K562 (cell line): ENCODE data around the gene PTAFR. TPM values are rescaled to one million over a fixed set of nuclear protein-coding genes. Genes with fewer than 3 reads are reported as not detected.

Experiments
- BACH1 ChIP-seq: fragments of 200-800 bp; sonication (Bioruptor generic); IDR thresholded peaks from 2 replicates; pipeline ENCODE4 v1.6.1; 2016; ENCODE audit warnings: missing genetic modification characterization, missing compliant biosample characterization
- BHLHE40 ChIP-seq: IDR thresholded peaks from 2 replicates; pipeline ENCODE4 v1.6.1; 2011; ENCODE audit warnings: low read length, improper control_type of control experiment
- CTBP1 ChIP-seq: fragments of 450-650 bp; IDR thresholded peaks from 2 replicates; pipeline ENCODE4 v1.6.1; 2016; ENCODE audit warnings: borderline replicate concordance
- FOSL1 ChIP-seq: fragments of 200-800 bp; sonication (Bioruptor generic); conservative IDR thresholded peaks from 2 replicates; pipeline ENCODE4 v1.6.1; 2016; ENCODE audit warnings: missing genetic modification characterization, missing compliant biosample characterization
- MAFF ChIP-seq: IDR thresholded peaks from 2 replicates; pipeline ENCODE4 v1.6.1; 2012; ENCODE audit warnings: low read length, improper control_type of control experiment
- MAFG ChIP-seq: fragments of 450-650 bp; conservative IDR thresholded peaks from 2 replicates; pipeline ENCODE4 v1.6.1; 2016; ENCODE audit warnings: missing genetic modification characterization, missing compliant biosample characterization
- MCM2 ChIP-seq: fragments of 450-650 bp; IDR thresholded peaks from 2 replicates; pipeline ENCODE4 v1.6.1; 2017; ENCODE audit warnings: low read depth, mild to moderate bottlenecking
- NCOA6 ChIP-seq: fragments of 450-650 bp; IDR thresholded peaks from 2 replicates; pipeline ENCODE4 v1.6.1; 2017; ENCODE audit warnings: mild to moderate bottlenecking
- PHB2 ChIP-seq: fragments of 450-650 bp; IDR thresholded peaks from 2 replicates; pipeline ENCODE4 v1.6.1; 2017; ENCODE audit warnings: low read depth
- POLR2B ChIP-seq: fragments of 450-650 bp; IDR thresholded peaks from 2 replicates; pipeline ENCODE4 v1.6.1; 2018; ENCODE audit warnings: low read depth; ENCODE audit not compliant: partially characterized antibody
- RFX7 ChIP-seq: fragments of 250-450 bp; sonication (Bioruptor Pico); IDR thresholded peaks from 2 replicates; pipeline ENCODE4 v1.5.1; 2021; ENCODE audit warnings: mild to moderate bottlenecking
- SPI1 ChIP-seq: IDR thresholded peaks from 2 replicates; pipeline ENCODE4 v1.6.1; 2011; ENCODE audit warnings: low read depth, low read length, control low read depth, borderline replicate concordance
- STAT5B ChIP-seq: fragments of 250-450 bp; sonication (Bioruptor Pico); IDR thresholded peaks from 2 replicates; pipeline ENCODE4 v1.8.0; 2021; ENCODE audit warnings: mild to moderate bottlenecking, inconsistent platforms
- TOE1 ChIP-seq, 2 experiments: fragments of 450-650 bp in 1 of 2; sonication (generic) in 1 of 2; formaldehyde crosslinking in 1 of 2; IDR thresholded peaks; 2 replicates each; pipeline versions ENCODE4 v1.7.1 to v1.8.0; 2016 to 2022; ENCODE audit warnings: borderline replicate concordance in 2 of 2, mild to moderate bottlenecking in 2 of 2, antibody characterized with exemption in 1 of 2, inconsistent platforms in 1 of 2, low read depth in 1 of 2, missing genetic modification reagents in 1 of 2, moderate library complexity in 1 of 2
- ZC3H11A ChIP-seq: IDR thresholded peaks from 2 replicates; pipeline ENCODE4 v1.6.1; 2012; ENCODE audit warnings: low read depth, low read length, improper control_type of control experiment
- ZNF436 ChIP-seq: fragments of 250-450, 450-650 bp; sonication (Bioruptor Pico); formaldehyde crosslinking; IDR thresholded peaks from 2 replicates; pipeline ENCODE4 v1.7.0; 2020; ENCODE audit warnings: mild to moderate bottlenecking
- ZNF586 ChIP-seq: fragments of 450-650 bp; formaldehyde crosslinking; conservative IDR thresholded peaks from 2 replicates; pipeline ENCODE4 v1.4.0; 2020; ENCODE audit warnings: mild to moderate bottlenecking, moderate library complexity
- ZNF609 ChIP-seq: sonication (generic); formaldehyde crosslinking; IDR thresholded peaks from 2 replicates; pipeline ENCODE4 v1.8.1; 2023; ENCODE audit warnings: missing genetic modification reagents, mild to moderate bottlenecking, borderline replicate concordance
- polyA plus RNA-seq, 8 experiments: library from polyadenylated mRNA; depleted of rRNA in 4 of 8; stranded (reverse) in 5 of 8; unstranded in 3 of 8; fragments of >200 nt; fragmentation: Nextera tagmentation in 2 of 8; fragmentation: Illumina TruSeq in 1 of 8; extraction: Ambion mirVana in 2 of 8; extraction: Trizol in 1 of 8; gene quantifications; 2 replicates each; pipeline versions ENCODE4 v1.2.1 to v1.2.3, GENCODE V29; 2011 to 2014; ENCODE audit warnings: inconsistent platforms in 1 of 8, missing spikeins in 1 of 8
- total RNA-seq, 7 experiments: library from RNA; depleted of rRNA in 6 of 7; stranded (reverse); fragments of >200 nt in 6 of 7; fragmentation: Illumina TruSeq in 2 of 7; extraction: Trizol in 2 of 7; gene quantifications; 2 replicates each; pipeline versions ENCODE4 v1.2.1 to v1.2.3, GENCODE V29; 2011 to 2021; ENCODE audit warnings: low replicate concordance in 1 of 7
- TF ChIP-seq, protein P1 (sequence below), 2 experiments: fragments of 450-650 bp in 1 of 2; sonication (generic) in 1 of 2; formaldehyde crosslinking in 1 of 2; IDR thresholded peaks in 1 of 2; conservative IDR thresholded peaks in 1 of 2; 2 replicates each; pipeline versions ENCODE4 v1.6.1 to v1.8.1; 2016 to 2023; ENCODE audit warnings: mild to moderate bottlenecking in 2 of 2, moderate library complexity in 2 of 2, inconsistent platforms in 1 of 2, missing genetic modification reagents in 1 of 2
- TF ChIP-seq, protein P2 (sequence below): fragments of 450-650 bp; IDR thresholded peaks from 2 replicates; pipeline ENCODE4 v1.6.1; 2016; ENCODE audit warnings: missing biosample characterization, missing genetic modification characterization
- TF ChIP-seq, protein P3 (sequence below): sonication (generic); formaldehyde crosslinking; IDR thresholded peaks from 2 replicates; pipeline ENCODE4 v1.8.0; 2022; ENCODE audit warnings: missing genetic modification reagents, mild to moderate bottlenecking, borderline replicate concordance

Gene PTAFR
- total and polyA plus RNA-seq, 9 of the 15 experiments (the other 6 are each of a cell fraction or from before 2014, with no cell fraction given): 0.15 to 0.55 (median 0.40) TPM; not detected in 1

GRCh38 chr1:28139025-28139712, 37.3 kb downstream of the PTAFR start (continued):
- TF ChIP-seq BACH1 (tag) (peak; percentile 69; the same call in 1 of the 2 replicates), MAFG (tag) (peak; percentile 80), ZNF586 (CRISPR knock-in tag) (no peak), ZNF609 (CRISPR knock-in tag) (no peak), PHB2 (no peak), RFX7 (no peak), FOSL1 (tag) (peak; percentile 51; the same call in 1 of the 2 replicates), TOE1 (IDR thresholded peaks at IDR 0.05; ENCODE audit: borderline replicate concordance) (no peak), TOE1 (CRISPR knock-in tag; IDR thresholded peaks at IDR 0.05; ENCODE audit: borderline replicate concordance, low read depth) (no peak), ZNF436 (CRISPR knock-in tag) (no peak), NCOA6 (no peak), CTBP1 (peak; percentile 68), MAFF (peak; percentile 58; the same call in 1 of the 2 replicates), MCM2 (no peak), ZC3H11A (no peak), BHLHE40 (no peak), SPI1 (no peak), POLR2B (no peak), STAT5B (no peak)
- TF ChIP-seq, protein P1, sequence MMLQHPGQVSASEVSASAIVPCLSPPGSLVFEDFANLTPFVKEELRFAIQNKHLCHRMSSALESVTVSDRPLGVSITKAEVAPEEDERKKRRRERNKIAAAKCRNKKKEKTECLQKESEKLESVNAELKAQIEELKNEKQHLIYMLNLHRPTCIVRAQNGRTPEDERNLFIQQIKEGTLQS (IDR thresholded peaks at IDR 0.05): peak; percentile 68; the same call in 1 of the 2 replicates
- TF ChIP-seq, protein P1 (CRISPR knock-in tag; conservative IDR thresholded peaks at IDR 0.05): no peak
- TF ChIP-seq, protein P2, sequence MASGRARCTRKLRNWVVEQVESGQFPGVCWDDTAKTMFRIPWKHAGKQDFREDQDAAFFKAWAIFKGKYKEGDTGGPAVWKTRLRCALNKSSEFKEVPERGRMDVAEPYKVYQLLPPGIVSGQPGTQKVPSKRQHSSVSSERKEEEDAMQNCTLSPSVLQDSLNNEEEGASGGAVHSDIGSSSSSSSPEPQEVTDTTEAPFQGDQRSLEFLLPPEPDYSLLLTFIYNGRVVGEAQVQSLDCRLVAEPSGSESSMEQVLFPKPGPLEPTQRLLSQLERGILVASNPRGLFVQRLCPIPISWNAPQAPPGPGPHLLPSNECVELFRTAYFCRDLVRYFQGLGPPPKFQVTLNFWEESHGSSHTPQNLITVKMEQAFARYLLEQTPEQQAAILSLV (tag): no peak
- TF ChIP-seq, protein P3, sequence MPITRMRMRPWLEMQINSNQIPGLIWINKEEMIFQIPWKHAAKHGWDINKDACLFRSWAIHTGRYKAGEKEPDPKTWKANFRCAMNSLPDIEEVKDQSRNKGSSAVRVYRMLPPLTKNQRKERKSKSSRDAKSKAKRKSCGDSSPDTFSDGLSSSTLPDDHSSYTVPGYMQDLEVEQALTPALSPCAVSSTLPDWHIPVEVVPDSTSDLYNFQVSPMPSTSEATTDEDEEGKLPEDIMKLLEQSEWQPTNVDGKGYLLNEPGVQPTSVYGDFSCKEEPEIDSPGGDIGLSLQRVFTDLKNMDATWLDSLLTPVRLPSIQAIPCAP (CRISPR knock-in tag): no peak
